GM13977 (cell line): ENCODE results near the gene UBQLN1.
A peak's percentile ranks its signal among the peaks of the same experiment; 100 is the strongest.
"Not testable (repeated sequence)": the region's sequence is repeated elsewhere in the genome, so short reads cannot be mapped to it uniquely, and the experiment has no call there.

Source experiments
- DNase-seq: peaks from one replicate; pipeline ENCODE4 v3.0.0; 2012; ENCODE audit warnings: low spot score
- in situ Hi-C: fragments of 300-500 bp; cut with MboI; formaldehyde crosslinking; loops from one replicate; pipeline ENCODE4 v1.12.0; 2022; ENCODE audit warnings: low sequenced_read_pairs, low pct_unique_long_range_greater_than_20kb, mixed read lengths, inconsistent platforms; ENCODE audit not compliant: unreplicated experiment
- TF ChIP-seq, protein P1 (sequence below): IDR thresholded peaks from 2 replicates; pipeline ENCODE4 v1.5.1; 2012; ENCODE audit warnings: mild to moderate bottlenecking, control low read depth; ENCODE audit not compliant: insufficient read depth; ENCODE audit errors: extremely low read depth, missing control alignments

UBQLN1 gene

DNA sequence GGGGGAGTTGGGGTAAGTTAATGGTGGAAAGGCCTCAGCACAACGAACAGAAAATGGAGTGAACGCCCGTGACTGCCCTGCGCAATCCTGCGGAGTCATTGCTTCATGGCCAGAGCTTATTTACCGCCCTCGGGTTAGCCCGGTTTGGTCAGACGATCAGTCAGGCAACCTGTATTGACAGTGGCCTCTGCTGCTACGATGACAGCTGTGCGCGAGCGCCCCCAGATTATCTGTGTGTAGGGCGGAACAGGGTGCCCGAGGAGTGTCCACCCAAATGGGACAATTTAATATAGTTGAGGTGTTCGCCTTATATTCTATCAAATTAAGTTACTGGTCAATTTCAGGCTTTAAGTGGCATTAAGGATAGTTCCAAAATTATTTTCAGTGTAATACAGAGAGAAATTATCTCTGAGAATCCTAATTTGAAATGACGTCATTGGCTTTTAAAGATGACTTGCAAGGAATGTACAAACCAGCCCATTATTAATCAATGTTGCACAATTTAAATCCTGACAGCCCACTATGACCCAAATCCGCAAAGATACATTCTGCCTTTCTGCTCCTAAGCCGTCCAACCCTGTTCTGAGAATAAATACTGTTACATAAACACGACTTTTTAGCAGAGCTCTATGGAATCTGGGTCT, 879 bp upstream of the UBQLN1 start:
- in situ Hi-C loops: no loop called here
- DNase-seq: peak; percentile 71
- TF ChIP-seq, protein P1, sequence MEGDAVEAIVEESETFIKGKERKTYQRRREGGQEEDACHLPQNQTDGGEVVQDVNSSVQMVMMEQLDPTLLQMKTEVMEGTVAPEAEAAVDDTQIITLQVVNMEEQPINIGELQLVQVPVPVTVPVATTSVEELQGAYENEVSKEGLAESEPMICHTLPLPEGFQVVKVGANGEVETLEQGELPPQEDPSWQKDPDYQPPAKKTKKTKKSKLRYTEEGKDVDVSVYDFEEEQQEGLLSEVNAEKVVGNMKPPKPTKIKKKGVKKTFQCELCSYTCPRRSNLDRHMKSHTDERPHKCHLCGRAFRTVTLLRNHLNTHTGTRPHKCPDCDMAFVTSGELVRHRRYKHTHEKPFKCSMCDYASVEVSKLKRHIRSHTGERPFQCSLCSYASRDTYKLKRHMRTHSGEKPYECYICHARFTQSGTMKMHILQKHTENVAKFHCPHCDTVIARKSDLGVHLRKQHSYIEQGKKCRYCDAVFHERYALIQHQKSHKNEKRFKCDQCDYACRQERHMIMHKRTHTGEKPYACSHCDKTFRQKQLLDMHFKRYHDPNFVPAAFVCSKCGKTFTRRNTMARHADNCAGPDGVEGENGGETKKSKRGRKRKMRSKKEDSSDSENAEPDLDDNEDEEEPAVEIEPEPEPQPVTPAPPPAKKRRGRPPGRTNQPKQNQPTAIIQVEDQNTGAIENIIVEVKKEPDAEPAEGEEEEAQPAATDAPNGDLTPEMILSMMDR: peak; percentile 68

DNA sequence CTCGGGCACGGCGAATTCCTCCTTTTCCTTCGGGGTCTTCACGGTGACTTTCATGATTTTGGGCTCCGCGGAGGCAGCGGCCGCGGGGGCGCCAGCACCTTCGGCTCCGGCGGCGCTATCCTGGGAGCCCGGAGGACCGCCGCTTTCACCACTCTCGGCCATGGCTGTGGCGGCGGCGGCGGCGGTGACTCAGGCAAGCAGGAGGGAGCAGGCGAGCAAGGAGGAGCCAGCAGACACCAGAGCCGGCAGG, 315 bp downstream of the UBQLN1 start:
- in situ Hi-C loops: no loop called here
- DNase-seq: no peak
- TF ChIP-seq, protein P1: no peak

DNA sequence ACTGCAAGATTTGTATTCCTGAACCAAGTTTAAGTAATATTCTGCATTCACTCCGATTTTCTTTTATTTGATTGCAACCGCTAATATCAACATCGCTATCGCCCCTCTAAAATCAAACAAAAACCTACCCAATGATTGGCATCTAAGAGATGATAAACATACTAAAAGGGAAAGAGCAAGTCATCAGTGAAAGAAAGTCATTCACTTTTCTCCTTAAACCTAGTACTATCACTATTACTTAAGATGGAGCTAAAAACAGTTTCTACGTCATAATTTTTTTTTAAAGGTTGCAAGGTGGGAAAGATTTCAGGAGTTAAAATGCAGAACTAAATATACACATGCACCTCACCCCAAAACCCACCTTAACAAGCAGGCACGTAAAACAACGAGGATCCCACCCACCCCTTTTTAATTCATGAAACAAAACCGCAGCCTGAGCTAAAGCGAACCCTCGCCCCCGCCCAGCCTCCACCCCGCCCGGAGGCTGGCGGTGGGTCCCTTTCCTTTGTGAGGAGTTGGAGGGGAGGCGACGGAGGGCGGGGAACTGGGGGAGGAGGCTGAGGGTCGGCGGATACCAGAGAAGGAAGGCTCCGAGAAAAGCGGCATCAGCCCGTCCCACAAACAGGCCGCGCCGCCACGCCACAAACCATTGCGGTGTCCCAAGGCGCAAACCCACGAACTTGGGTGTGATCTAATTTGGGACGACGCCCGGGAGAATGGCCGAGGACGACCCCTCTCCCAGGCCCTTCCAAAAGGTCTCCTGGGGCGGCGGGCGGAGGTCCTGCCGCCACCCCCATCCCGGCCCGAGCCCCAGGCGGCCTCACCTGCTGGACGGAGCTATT, 861 bp downstream of the UBQLN1 start:
- TF ChIP-seq, protein P1: no peak
- in situ Hi-C loops: no loop called here
- peak; percentile 51 for DNase-seq

DNA sequence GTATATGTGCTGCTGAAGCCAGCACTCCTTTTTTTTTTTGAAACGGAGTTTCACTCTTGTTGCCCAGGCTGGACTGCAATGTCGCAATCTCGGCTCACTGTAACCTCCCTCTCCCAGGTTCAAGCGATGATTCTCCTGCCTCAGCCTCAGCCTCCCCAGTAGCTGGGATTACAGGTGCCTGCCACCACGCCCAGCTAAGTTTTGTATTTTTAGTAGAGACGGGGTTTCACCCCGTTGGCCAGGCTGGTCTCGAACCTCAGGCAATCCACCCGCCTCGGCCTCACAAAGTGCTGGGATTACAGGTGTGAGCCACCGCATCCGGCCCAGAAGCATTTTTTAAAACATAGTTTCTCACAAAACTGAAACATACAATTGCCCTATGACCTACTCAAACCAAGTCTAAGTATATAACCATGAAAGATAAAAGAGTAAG, 2.5 kb downstream of the UBQLN1 start:
- DNase-seq, in situ Hi-C loops: not testable (repeated sequence)

DNA sequence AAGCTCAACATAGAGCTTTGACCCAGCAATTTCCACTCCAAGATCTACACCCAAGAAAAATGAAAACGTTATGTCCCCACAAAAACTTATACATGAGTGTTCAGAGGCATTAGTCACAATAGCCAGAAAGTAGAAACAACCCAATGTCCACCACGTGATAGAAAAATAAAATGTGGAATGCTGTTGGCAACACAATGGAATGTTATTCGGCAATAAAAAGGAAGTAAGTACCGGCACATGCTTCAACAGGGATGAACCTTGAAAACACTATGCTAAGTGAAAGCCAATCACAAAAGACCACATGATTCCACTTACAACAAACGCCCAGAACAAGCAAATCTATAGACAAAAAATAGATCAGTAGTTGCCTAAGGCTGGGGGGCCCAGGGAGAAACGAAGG, 6.0 kb downstream of the UBQLN1 start:
- DNase-seq: no peak
- in situ Hi-C loops: no loop called here
- TF ChIP-seq, protein P1: no peak

DNA sequence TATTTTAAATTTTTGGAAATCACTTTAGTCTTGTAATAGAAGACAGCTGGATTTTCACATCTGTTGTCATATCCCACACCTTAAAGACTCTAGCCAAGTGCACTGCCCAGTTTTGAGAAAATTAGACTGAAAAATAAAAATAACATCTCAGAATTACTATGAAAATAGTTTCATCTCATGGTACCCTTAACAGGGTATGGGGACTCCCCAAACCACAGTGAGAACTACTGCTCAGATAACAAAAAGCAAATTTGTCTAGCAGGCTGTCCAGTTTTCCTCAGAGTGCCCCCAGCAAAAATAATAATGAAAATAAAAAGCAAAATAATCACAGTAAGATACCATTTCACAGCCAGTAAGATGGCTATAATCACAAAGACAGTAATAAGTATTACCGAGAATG, 6.5 kb downstream of the UBQLN1 start:
- DNase-seq: peak; percentile 25
- TF ChIP-seq, protein P1: no peak
- in situ Hi-C loops: no loop called here

DNA sequence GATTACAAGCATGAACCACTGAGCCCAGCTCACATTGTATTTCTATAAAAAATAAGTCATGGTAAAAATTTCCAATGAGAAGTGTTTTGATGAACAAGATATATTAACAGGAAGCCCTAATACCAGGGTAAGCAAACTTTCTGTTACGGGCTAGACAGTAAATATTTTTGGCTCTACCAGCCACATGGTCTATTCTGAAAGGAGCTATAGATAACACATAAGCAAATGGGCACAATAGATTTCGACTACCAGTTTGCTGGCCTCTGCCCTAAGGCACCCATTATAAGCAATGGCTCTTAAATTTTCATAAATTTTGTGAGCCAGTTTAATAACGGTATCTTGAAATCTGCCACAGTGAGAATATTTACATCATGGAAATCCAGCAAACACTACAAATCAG, 8.1 kb downstream of the UBQLN1 start:
- TF ChIP-seq, protein P1: no peak
- in situ Hi-C loops: no loop called here
- no peak for DNase-seq
